Naive B cell (primary cell): ENCODE data around the gene ZC3H7B. TPM values are rescaled to one million over a fixed set of nuclear protein-coding genes. Genes with fewer than 3 reads are reported as not detected.

Experiments
- ATAC-seq, 2 donors: fragments of 150-1000 bp; cut with Tn5 transposase; 2 replicates each; pipeline ENCODE4 v1.10.0; 2021; ENCODE audit warnings: low read depth in 2 of 2, mild to moderate bottlenecking in 2 of 2, moderate library complexity in 2 of 2
- DNase-seq: peaks from one replicate; pipeline ENCODE4 v3.0.0; 2022
- H3K27ac Mint-ChIP-seq, 6 donors: one replicate each; pipeline ENCODE4 v1.8.0; 2020 to 2022; ENCODE audit warnings: mild to moderate bottlenecking in 6 of 6, mixed read lengths in 6 of 6, moderate library complexity in 5 of 6, inconsistent platforms in 2 of 6
- H3K27me3 Mint-ChIP-seq, 3 donors: one replicate each; pipeline ENCODE4 v1.8.0; 2021 to 2022; ENCODE audit warnings: mixed read lengths in 3 of 3, mild to moderate bottlenecking in 1 of 3
- H3K36me3 Mint-ChIP-seq, 2 donors: one replicate each; pipeline ENCODE4 v1.8.0; 2020 to 2022; ENCODE audit warnings: mixed read lengths in 2 of 2, inconsistent platforms in 1 of 2, mild to moderate bottlenecking in 1 of 2
- H3K4me1 Mint-ChIP-seq, 3 donors: one replicate each; pipeline ENCODE4 v1.8.0; 2020 to 2022; ENCODE audit warnings: mixed read lengths in 3 of 3, inconsistent platforms in 1 of 3, mild to moderate bottlenecking in 1 of 3, moderate library complexity in 1 of 3
- H3K4me3 Mint-ChIP-seq, 8 donors: one replicate each; pipeline ENCODE4 v1.8.0; 2020 to 2022; ENCODE audit warnings: mild to moderate bottlenecking in 8 of 8, mixed read lengths in 8 of 8, moderate library complexity in 8 of 8, inconsistent platforms in 2 of 8
- H3K9me3 Mint-ChIP-seq, 7 donors: one replicate each; pipeline ENCODE4 v1.8.0; 2020 to 2022; ENCODE audit warnings: mixed read lengths in 7 of 7, mild to moderate bottlenecking in 5 of 7, inconsistent platforms in 2 of 7, moderate library complexity in 1 of 7
- polyA plus RNA-seq, 6 donors: library from polyadenylated mRNA; unstranded; fragments of 300-500 nt; fragmentation: Illumina TruSeq; gene quantifications; one replicate each; pipeline ENCODE4 v1.2.3, GENCODE V29; 2021; ENCODE audit warnings: low read depth in 6 of 6

Gene ZC3H7B
- polyA plus RNA-seq, 6 donors from 2014 or later, result 1.1 to 2.5 (median 1.8) TPM; not detected in 1

DNA sequence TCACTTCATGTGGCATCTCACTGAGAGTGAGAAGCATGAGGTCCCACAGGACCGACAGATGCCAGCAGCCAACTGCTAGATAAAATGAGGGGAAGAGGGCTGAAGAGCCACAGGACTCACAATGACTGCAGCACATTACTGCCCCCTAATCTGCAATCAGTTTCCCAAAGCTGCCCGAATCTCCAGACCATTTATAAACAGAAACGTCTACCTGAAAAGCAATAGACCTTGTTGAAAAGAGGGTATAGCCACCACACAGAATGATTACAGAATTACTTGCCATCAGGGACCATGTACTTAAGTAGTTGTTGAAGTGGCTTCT, 68.1 kb downstream of the ZC3H7B start:
- H3K36me3 Mint-ChIP-seq, result no peaks in the 10 kb centered on the region
- no peaks in the 10 kb centered on the region for H3K9me3 Mint-ChIP-seq
- H3K4me3 Mint-ChIP-seq, result no peak overlapping the region
- H3K4me1 Mint-ChIP-seq, result peaks cover 4 to 12% (median 4%) of the 10 kb centered on the region in 3 donors
- ATAC-seq, result no peak
- H3K27me3 Mint-ChIP-seq, result peaks cover 0 to 5% (median 0%) of the 10 kb centered on the region in 3 donors
- H3K27ac Mint-ChIP-seq, result peak overlapping the region in 1 of 6 donors; percentile 28
- DNase-seq, result no peak

DNA sequence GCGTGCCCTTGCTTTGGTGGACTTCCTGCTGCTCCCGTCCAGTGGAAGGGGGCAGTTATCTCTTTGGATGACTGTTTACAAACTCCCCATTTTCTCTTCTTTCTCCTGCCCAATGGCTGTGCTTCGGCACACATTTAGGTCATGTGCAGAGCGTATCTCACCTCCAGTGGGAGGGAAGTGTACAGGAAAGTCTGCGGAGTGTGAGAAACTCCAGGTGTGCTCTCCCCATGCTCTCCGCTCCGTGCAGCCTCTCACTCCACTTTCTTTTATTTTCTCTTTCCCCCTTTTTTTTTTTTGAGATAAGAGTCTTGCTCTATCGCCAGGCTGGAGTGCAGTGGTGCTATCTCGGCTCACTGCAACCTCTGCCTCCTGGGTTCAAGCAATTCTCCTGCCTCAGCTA, 68.5 kb downstream of the ZC3H7B start:
- Mint-ChIP-seq H3K27ac (peak overlapping the region in 1 of 6 donors; percentile 67), H3K4me3 (no peak overlapping the region)

GRCh38 chr22:41377846-41378245, 76.5 kb downstream of the ZC3H7B start:
- H3K9me3 Mint-ChIP-seq, result no peaks in the 10 kb centered on the region
- no peak overlapping the region for H3K27ac Mint-ChIP-seq
- peaks cover 11 to 13% (median 12%) of the 10 kb centered on the region in 3 donors for H3K4me1 Mint-ChIP-seq
- ATAC-seq (no peak), DNase-seq (no peak)
- no peaks in the 10 kb centered on the region for H3K27me3 Mint-ChIP-seq
- no peaks in the 10 kb centered on the region for H3K36me3 Mint-ChIP-seq
- no peak overlapping the region for H3K4me3 Mint-ChIP-seq

More for the DNA sequence above, 68.5 kb downstream of the ZC3H7B start:
- ATAC-seq (no peak), DNase-seq (no peak)
- no peaks in the 10 kb centered on the region for H3K9me3 Mint-ChIP-seq
- H3K27me3 Mint-ChIP-seq, result peaks cover 0 to 5% (median 0%) of the 10 kb centered on the region in 3 donors
- no peaks in the 10 kb centered on the region for H3K36me3 Mint-ChIP-seq
- peaks cover 4 to 12% (median 4%) of the 10 kb centered on the region in 3 donors for H3K4me1 Mint-ChIP-seq

GRCh38 chr22:41380993-41381328, 79.6 kb downstream of the ZC3H7B start:
- Mint-ChIP-seq H3K36me3 (no peaks in the 10 kb centered on the region), H3K4me1 (peaks cover 15 to 21% (median 16%) of the 10 kb centered on the region in 3 donors), H3K4me3 (peak overlapping the region; percentile 68 to 98 (median 92)), H3K9me3 (no peaks in the 10 kb centered on the region), H3K27ac (peak overlapping the region in 5 of 6 donors; percentile 79 to 99 (median 96)), H3K27me3 (no peaks in the 10 kb centered on the region)
- DNase-seq (no peak), ATAC-seq (peak; percentile 2 to 4)

DNA sequence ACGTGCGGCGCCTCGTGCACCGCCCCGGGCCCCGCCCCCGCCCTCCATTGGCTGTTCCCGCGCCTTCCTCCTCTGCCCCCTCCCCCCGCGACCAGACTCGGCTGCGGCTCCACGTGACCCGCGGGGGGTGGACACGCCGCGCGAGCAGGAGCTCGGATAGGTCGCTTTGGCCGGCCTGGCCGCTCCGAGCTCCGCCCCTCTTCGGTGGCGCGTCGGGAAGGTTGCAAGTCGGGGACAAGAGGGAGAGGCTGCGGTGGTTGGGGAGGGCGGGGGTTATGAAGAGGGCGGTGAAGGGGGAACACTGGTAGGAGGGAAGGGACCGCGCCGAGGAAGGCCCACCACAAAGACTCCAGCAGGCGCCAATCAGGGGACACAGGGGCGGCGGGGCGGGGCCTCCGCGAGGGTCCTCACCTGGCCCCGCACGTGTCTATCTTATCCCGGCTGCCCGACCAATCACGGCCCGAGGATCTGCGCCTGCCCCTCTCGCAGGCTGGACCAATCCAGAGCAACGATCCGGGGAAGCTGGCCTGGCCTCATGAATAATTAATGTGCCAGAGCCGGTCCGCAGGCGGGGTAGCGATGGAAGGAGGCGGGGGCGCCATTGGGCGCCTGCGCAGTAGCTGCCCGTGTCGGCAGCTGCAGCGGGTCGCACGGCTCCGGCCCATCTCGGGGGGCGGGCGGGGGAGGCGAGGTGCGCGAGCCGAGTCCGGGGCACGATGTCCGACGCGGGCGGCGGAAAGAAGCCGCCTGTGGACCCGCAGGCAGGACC, 80.2 kb downstream of the ZC3H7B start, which contains the start of gene TEF:
TEF (plus strand) TSS at position 614 of the 769 bp plus-strand sequence; CDS start at position 717, 103 bp downstream.
- H3K4me3 Mint-ChIP-seq, result peak within 1 kb of the TSS; percentile 88 to 98 (median 94)
- H3K4me1 Mint-ChIP-seq, result peaks cover 15 to 21% (median 16%) of the 10 kb centered on the region in 3 donors
- no peaks in the 10 kb centered on the region for H3K9me3 Mint-ChIP-seq
- peak within 1 kb of the TSS; percentile 96 to 99 (median 99) for H3K27ac Mint-ChIP-seq
- ATAC-seq, result peak; percentile 81 to 86
- no peaks in the 10 kb centered on the region for H3K36me3 Mint-ChIP-seq
- H3K27me3 Mint-ChIP-seq, result no peaks in the 10 kb centered on the region
- peak; percentile 98 for DNase-seq

DNA sequence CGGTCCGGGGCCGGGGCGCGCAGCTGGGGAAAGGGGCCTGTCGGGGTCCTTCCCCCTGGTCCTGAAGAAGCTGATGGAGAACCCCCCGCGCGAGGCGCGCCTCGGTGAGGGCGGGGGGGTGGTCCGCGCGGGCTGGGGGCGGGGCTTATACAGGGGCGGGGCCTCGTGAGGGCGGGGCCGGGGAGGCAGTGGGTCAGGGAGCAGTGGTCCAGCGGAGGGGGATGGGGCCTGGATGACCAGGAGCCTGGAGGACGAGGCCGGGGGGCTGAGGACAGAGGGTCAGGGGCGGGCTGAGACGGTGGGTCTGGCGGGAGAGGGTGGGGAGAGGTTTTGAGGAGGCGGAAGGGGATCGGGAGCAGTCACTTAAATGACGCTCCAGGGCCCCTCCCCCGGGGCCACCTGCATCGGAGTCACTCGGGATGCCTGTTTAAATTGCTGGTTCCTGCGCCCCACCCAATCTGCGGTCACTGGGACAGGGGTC, 80.8 kb downstream of the ZC3H7B start:
- Mint-ChIP-seq H3K9me3 (no peaks in the 10 kb centered on the region), H3K27ac (peak overlapping the region; percentile 24 to 99 (median 91)), H3K36me3 (no peaks in the 10 kb centered on the region), H3K4me3 (peak overlapping the region; percentile 88 to 98 (median 94)), H3K27me3 (no peaks in the 10 kb centered on the region), H3K4me1 (peaks cover 15 to 22% (median 16%) of the 10 kb centered on the region in 3 donors)
- ATAC-seq, result peak; percentile 28 to 29
- peak; percentile 53 for DNase-seq

GRCh38 chr22:41382610-41383009, 81.3 kb downstream of the ZC3H7B start:
- Mint-ChIP-seq H3K27me3 (no peaks in the 10 kb centered on the region), H3K36me3 (no peaks in the 10 kb centered on the region), H3K27ac (peak overlapping the region; percentile 24 to 96 (median 91)), H3K4me1 (peaks cover 15 to 24% (median 16%) of the 10 kb centered on the region in 3 donors), H3K4me3 (peak overlapping the region; percentile 86 to 98 (median 91)), H3K9me3 (no peaks in the 10 kb centered on the region)
- ATAC-seq, result no peak
- no peak for DNase-seq

- ATAC-seq, result no peak
- DNase-seq, result no peak
- peaks cover 15 to 24% (median 16%) of the 10 kb centered on the region in 3 donors for H3K4me1 Mint-ChIP-seq
- no peaks in the 10 kb centered on the region for H3K36me3 Mint-ChIP-seq
- no peak overlapping the region for H3K27ac Mint-ChIP-seq
- peak overlapping the region; percentile 26 to 98 (median 89) for H3K4me3 Mint-ChIP-seq
- no peaks in the 10 kb centered on the region for H3K27me3 Mint-ChIP-seq
- no peaks in the 10 kb centered on the region for H3K9me3 Mint-ChIP-seq
Measured at GRCh38 chr22:41383085-41383484, 81.8 kb downstream of the ZC3H7B start.

DNA sequence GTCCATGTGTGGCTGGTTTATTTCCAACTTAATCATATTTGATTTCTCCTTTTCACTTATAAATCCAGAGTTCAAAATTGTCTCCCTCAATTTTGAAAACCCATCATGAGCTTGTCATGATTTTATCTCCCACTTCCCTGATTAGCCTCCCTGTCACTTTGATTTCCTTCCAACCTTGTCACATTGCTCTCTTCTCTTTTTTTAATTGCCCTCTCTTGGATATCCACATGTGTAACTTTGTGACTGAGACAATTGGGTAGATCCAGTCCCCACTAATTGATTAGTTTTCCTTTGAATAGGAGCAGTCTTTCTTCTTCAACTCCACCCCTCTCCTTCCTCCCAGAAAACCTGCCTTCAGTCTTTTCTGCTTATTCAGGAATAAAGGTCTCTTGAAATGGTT, 82.8 kb downstream of the ZC3H7B start:
- Mint-ChIP-seq H3K4me3 (peak overlapping the region in 5 of 8 donors; percentile 3 to 90 (median 73)), H3K36me3 (peaks cover 0 to 5% of the 10 kb centered on the region in 2 donors), H3K4me1 (peaks cover 15 to 24% (median 16%) of the 10 kb centered on the region in 3 donors), H3K27me3 (no peaks in the 10 kb centered on the region), H3K27ac (peak overlapping the region in 3 of 6 donors; percentile 31 to 90 (median 87)), H3K9me3 (no peaks in the 10 kb centered on the region)
- ATAC-seq (no peak), DNase-seq (no peak)

GRCh38 chr22:41387341-41387740, 86.0 kb downstream of the ZC3H7B start:
- Mint-ChIP-seq H3K4me1 (peaks cover 5 to 19% (median 8%) of the 10 kb centered on the region in 3 donors), H3K9me3 (no peaks in the 10 kb centered on the region), H3K27me3 (no peaks in the 10 kb centered on the region), H3K36me3 (peaks cover 0 to 9% of the 10 kb centered on the region in 2 donors), H3K4me3 (no peak overlapping the region), H3K27ac (peak overlapping the region in 1 of 6 donors; percentile 80)
- ATAC-seq (no peak), DNase-seq (no peak)

DNA sequence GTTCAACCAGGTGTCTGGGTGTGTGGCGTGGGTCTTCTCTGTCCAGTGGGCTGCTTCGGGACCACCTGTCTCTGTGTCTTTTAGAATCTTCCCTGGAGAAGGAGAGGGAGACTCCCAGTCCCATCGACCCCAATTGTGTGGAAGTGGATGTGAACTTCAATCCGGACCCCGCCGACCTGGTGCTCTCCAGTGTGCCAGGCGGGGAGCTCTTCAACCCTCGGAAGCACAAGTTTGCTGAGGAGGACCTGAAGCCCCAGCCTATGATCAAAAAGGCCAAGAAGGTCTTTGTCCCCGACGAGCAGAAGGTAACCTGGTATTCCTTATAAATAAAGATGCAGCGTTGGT, 92.7 kb downstream of the ZC3H7B start:
- Mint-ChIP-seq H3K9me3 (no peaks in the 10 kb centered on the region), H3K27me3 (no peaks in the 10 kb centered on the region), H3K4me1 (peaks cover 0 to 2% (median 0%) of the 10 kb centered on the region in 3 donors), H3K27ac (no peak overlapping the region), H3K36me3 (peaks cover 4 to 7% of the 10 kb centered on the region in 2 donors), H3K4me3 (no peak overlapping the region)
- no peak for DNase-seq
- no peak for ATAC-seq

DNA sequence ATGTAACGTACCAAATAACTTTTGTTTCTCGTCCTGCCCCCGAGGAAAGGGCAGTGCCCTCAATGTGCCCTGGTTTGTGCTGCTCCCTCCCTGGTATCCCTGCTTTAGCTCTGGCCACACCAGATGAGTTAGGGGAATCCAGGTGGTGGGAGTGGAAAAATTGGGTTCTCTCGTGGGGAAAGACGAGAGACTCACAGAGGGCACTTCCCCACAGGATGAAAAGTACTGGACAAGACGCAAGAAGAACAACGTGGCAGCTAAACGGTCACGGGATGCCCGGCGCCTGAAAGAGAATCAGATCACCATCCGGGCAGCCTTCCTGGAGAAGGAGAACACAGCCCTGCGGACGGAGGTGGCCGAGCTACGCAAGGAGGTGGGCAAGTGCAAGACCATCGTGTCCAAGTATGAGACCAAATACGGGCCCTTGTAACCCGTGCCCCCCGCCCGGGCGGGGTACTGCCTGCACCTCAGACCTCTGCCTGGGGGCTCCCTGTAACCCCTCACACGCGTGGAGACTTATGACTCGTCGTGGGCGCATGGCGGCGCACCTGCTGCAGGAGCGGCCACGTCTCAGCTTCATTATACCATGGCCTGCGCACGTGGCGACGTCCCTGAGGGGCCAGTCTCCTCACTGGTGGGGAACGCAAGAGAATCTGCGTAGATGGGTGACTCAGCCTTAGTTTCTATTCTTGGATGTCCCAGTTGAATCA, 94.4 kb downstream of the ZC3H7B start:
- no peaks in the 10 kb centered on the region for H3K9me3 Mint-ChIP-seq
- H3K36me3 Mint-ChIP-seq, result peaks cover 4 to 7% of the 10 kb centered on the region in 2 donors
- no peak overlapping the region for H3K4me3 Mint-ChIP-seq
- H3K27me3 Mint-ChIP-seq, result no peaks in the 10 kb centered on the region
- DNase-seq, result no peak
- no peak overlapping the region for H3K27ac Mint-ChIP-seq
- ATAC-seq, result no peak
- H3K4me1 Mint-ChIP-seq, result peaks cover 0 to 2% (median 0%) of the 10 kb centered on the region in 3 donors

DNA sequence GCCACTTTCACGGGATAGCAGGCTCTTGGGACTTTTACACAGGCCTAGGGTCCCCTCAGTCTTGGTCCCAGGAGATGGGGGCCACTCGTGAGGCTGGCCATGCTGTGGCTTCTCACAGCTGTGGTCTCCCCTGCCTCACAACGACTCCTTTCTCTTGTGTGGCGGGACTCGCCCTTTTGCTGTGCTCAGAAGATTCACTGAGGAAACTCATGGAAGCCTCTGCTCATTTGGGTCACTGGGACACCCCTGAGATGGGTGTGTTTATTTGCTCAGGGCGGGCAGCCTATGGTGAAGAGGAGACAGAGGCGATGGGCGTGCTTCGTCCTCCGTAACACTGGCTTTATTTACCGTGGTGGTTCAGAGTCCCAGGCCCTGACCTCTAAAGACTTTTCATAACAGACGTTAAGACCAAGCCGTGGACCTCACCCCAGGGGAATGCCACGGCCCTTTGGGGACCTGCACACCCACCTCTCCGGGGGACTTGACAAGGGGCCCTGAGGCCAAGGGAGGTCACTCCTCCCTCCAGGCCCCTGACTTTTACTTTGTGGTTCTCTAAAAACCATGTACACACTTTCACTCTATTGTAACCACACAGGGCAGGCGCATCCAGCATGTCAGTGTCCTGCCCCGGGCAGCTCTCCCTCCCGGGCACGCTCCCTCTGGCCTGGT, 96.0 kb downstream of the ZC3H7B start:
- H3K27ac Mint-ChIP-seq, result no peak overlapping the region
- H3K4me1 Mint-ChIP-seq, result no peaks in the 10 kb centered on the region
- H3K4me3 Mint-ChIP-seq, result no peak overlapping the region
- ATAC-seq, result no peak
- DNase-seq, result no peak
- H3K27me3 Mint-ChIP-seq, result no peaks in the 10 kb centered on the region
- peaks cover 0 to 7% of the 10 kb centered on the region in 2 donors for H3K36me3 Mint-ChIP-seq
- no peaks in the 10 kb centered on the region for H3K9me3 Mint-ChIP-seq
